ENCODE data around the gene SLC25A22.

The SLC25A22 gene

GRCh38 chr11:832529-833113 is 34.5 kb upstream of the SLC25A22 start, which contains the start of gene CD151:
TSS of gene CD151 (plus strand) at chr11:832952. CDS start at chr11:836070, 3,118 bp downstream.
- peak within 1 kb of the TSS; percentile 80 for H3K4me3 ChIP-seq (ENCODE audit: low read depth, low read length)
- H3K9me3 ChIP-seq (ENCODE audit: insufficient read depth, low read depth, low read length) = peaks cover 5% of the 10 kb centered on the region
- H3K4ac ChIP-seq (ENCODE audit: low read depth, low read length) = peak within 1 kb of the TSS; percentile 70
- peak within 1 kb of the TSS; percentile 79 for H3K4me2 ChIP-seq (ENCODE audit: low read length)
- H3K14ac ChIP-seq (ENCODE audit: low read length) = peak within 1 kb of the TSS; percentile 86
- peak within 1 kb of the TSS; percentile 86 for H3K9ac ChIP-seq (ENCODE audit: low read length)
- peaks cover 15% of the 10 kb centered on the region for H3K79me1 ChIP-seq (ENCODE audit: low read length)
- H2AFZ ChIP-seq (ENCODE audit: insufficient read depth, low read length, poor library complexity) = peak within 1 kb of the TSS; percentile 56
- H3K4me1 ChIP-seq (ENCODE audit: control insufficient read depth in 1 of 2, insufficient read depth in 2 of 2, low read length in 2 of 2) = peaks cover 48 to 49% of the 10 kb centered on the region in 2 experiments
- peaks cover 27% of the 10 kb centered on the region for H3K27me3 ChIP-seq (ENCODE audit: insufficient read depth, low read length)
- peak within 1 kb of the TSS; percentile 76 for H4K12ac ChIP-seq (ENCODE audit: low read depth, low read length)
- H3K18ac ChIP-seq (ENCODE audit: low read length) = peak within 1 kb of the TSS; percentile 72
- peak within 1 kb of the TSS; percentile 81 for H4K8ac ChIP-seq (ENCODE audit: low read depth, low read length)
- H2BK12ac ChIP-seq (ENCODE audit: low read length) = peak within 1 kb of the TSS; percentile 63
- peak; percentile 61 to 74 for DNase-seq
- H4K91ac ChIP-seq (ENCODE audit: low read depth, low read length) = peak within 1 kb of the TSS; percentile 83
- peaks cover 12% of the 10 kb centered on the region for H3K79me2 ChIP-seq (ENCODE audit: control insufficient read depth, insufficient read depth, low read length, poor library complexity)
- no peak within 1 kb of the TSS for H3K23ac ChIP-seq (ENCODE audit: low read length)
- H2BK5ac ChIP-seq (ENCODE audit: low read depth, low read length, poor library complexity) = peak within 1 kb of the TSS; percentile 73
- H3K27ac ChIP-seq (ENCODE audit: low read depth, low read length) = peak within 1 kb of the TSS; percentile 52
- peaks cover 20 to 22% of the 10 kb centered on the region in 2 experiments for H3K36me3 ChIP-seq (ENCODE audit: control insufficient read depth in 1 of 2, insufficient read depth in 2 of 2, low read length in 2 of 2)
- no CpG with 5 or more reads among the region's 67 CpGs for WGBS (ENCODE audit: extremely low coverage, insufficient coverage, insufficient read length)
- peak within 1 kb of the TSS; percentile 81 for H2AK5ac ChIP-seq (ENCODE audit: low read length)
- H2BK120ac ChIP-seq (ENCODE audit: insufficient read depth, low read length, poor library complexity) = peak within 1 kb of the TSS; percentile 86

- H2BK5ac ChIP-seq (ENCODE audit: low read depth, low read length, poor library complexity) = no peak overlapping the region
- peak overlapping the region; percentile 35 for H2BK120ac ChIP-seq (ENCODE audit: insufficient read depth, low read length, poor library complexity)
Measured at GRCh38 chr11:831961-832528, 34.0 kb upstream of the SLC25A22 start.

GRCh38 chr11:831118-831864 is 33.2 kb upstream of the SLC25A22 start:
- peaks cover 52 to 57% of the 10 kb centered on the region in 2 experiments for H3K4me1 ChIP-seq (ENCODE audit: control insufficient read depth in 1 of 2, insufficient read depth in 2 of 2, low read length in 2 of 2)
- peaks cover 33% of the 10 kb centered on the region for H3K27me3 ChIP-seq (ENCODE audit: insufficient read depth, low read length)
- H3K4me3 ChIP-seq (ENCODE audit: low read depth, low read length) = no peak overlapping the region
- WGBS (ENCODE audit: extremely low coverage, insufficient coverage, insufficient read length) = no CpG with 5 or more reads among the region's 31 CpGs
- no peak for DNase-seq
- peaks cover 23% of the 10 kb centered on the region for H3K79me1 ChIP-seq (ENCODE audit: low read length)
- H3K4me2 ChIP-seq (ENCODE audit: low read length) = no peak overlapping the region
- peaks cover 12% of the 10 kb centered on the region for H3K79me2 ChIP-seq (ENCODE audit: control insufficient read depth, insufficient read depth, low read length, poor library complexity)
- no peak overlapping the region for H2AK5ac ChIP-seq (ENCODE audit: low read length)
- H2BK120ac ChIP-seq (ENCODE audit: insufficient read depth, low read length, poor library complexity) = no peak overlapping the region
- H3K27ac ChIP-seq (ENCODE audit: low read depth, low read length) = no peak overlapping the region
- H4K12ac ChIP-seq (ENCODE audit: low read depth, low read length) = no peak overlapping the region
- H3K4ac ChIP-seq (ENCODE audit: low read depth, low read length) = no peak overlapping the region
- H3K9ac ChIP-seq (ENCODE audit: low read length) = no peak overlapping the region
- H3K36me3 ChIP-seq (ENCODE audit: control insufficient read depth in 1 of 2, insufficient read depth in 2 of 2, low read length in 2 of 2) = peaks cover 7 to 9% of the 10 kb centered on the region in 2 experiments
- no peak overlapping the region for H3K14ac ChIP-seq (ENCODE audit: low read length)
- H3K23ac ChIP-seq (ENCODE audit: low read length) = no peak overlapping the region
- H3K9me3 ChIP-seq (ENCODE audit: insufficient read depth, low read depth, low read length) = peaks cover 5% of the 10 kb centered on the region
- H4K8ac ChIP-seq (ENCODE audit: low read depth, low read length) = no peak overlapping the region
- H2BK5ac ChIP-seq (ENCODE audit: low read depth, low read length, poor library complexity) = no peak overlapping the region
- H4K91ac ChIP-seq (ENCODE audit: low read depth, low read length) = no peak overlapping the region
- H3K18ac ChIP-seq (ENCODE audit: low read length) = no peak overlapping the region
- H2BK12ac ChIP-seq (ENCODE audit: low read length) = no peak overlapping the region
- H2AFZ ChIP-seq (ENCODE audit: insufficient read depth, low read length, poor library complexity) = no peak overlapping the region

More at GRCh38 chr11:831961-832528, 34.0 kb upstream of the SLC25A22 start:
- Histone ChIP-seq H3K27ac (ENCODE audit: low read depth, low read length) (no peak overlapping the region), H4K91ac (ENCODE audit: low read depth, low read length) (peak overlapping the region; percentile 83), H3K18ac (ENCODE audit: low read length) (peak overlapping the region; percentile 67), H3K27me3 (ENCODE audit: insufficient read depth, low read length) (peaks cover 32% of the 10 kb centered on the region), H3K9ac (ENCODE audit: low read length) (no peak overlapping the region), H2AFZ (ENCODE audit: insufficient read depth, low read length, poor library complexity) (peak overlapping the region; percentile 19), H3K79me1 (ENCODE audit: low read length) (peaks cover 20% of the 10 kb centered on the region), H3K4me2 (ENCODE audit: low read length) (peak overlapping the region; percentile 79), H3K36me3 (ENCODE audit: control insufficient read depth in 1 of 2, insufficient read depth in 2 of 2, low read length in 2 of 2) (peaks cover 14 to 16% of the 10 kb centered on the region in 2 experiments), H2AK5ac (ENCODE audit: low read length) (peak overlapping the region; percentile 77), H3K79me2 (ENCODE audit: control insufficient read depth, insufficient read depth, low read length, poor library complexity) (peaks cover 12% of the 10 kb centered on the region), H3K4me1 (ENCODE audit: control insufficient read depth in 1 of 2, insufficient read depth in 2 of 2, low read length in 2 of 2) (peaks cover 52 to 54% of the 10 kb centered on the region in 2 experiments), H3K23ac (ENCODE audit: low read length) (no peak overlapping the region), H3K4ac (ENCODE audit: low read depth, low read length) (peak overlapping the region; percentile 30), H3K9me3 (ENCODE audit: insufficient read depth, low read depth, low read length) (peaks cover 5% of the 10 kb centered on the region), H3K14ac (ENCODE audit: low read length) (peak overlapping the region; percentile 85), H2BK12ac (ENCODE audit: low read length) (peak overlapping the region; percentile 63), H4K8ac (ENCODE audit: low read depth, low read length) (peak overlapping the region; percentile 81), H3K4me3 (ENCODE audit: low read depth, low read length) (peak overlapping the region; percentile 71), H4K12ac (ENCODE audit: low read depth, low read length) (peak overlapping the region; percentile 67)
- WGBS (ENCODE audit: extremely low coverage, insufficient coverage, insufficient read length) = no CpG with 5 or more reads among the region's 23 CpGs
- DNase-seq = no peak

- Histone ChIP-seq H3K4me1 (ENCODE audit: control insufficient read depth in 1 of 2, insufficient read depth in 2 of 2, low read length in 2 of 2) (peaks cover 52 to 57% of the 10 kb centered on the region in 2 experiments), H4K91ac (ENCODE audit: low read depth, low read length) (no peak overlapping the region), H3K4me2 (ENCODE audit: low read length) (peak overlapping the region; percentile 67), H3K79me1 (ENCODE audit: low read length) (peaks cover 23% of the 10 kb centered on the region), H3K79me2 (ENCODE audit: control insufficient read depth, insufficient read depth, low read length, poor library complexity) (peaks cover 12% of the 10 kb centered on the region), H2AFZ (ENCODE audit: insufficient read depth, low read length, poor library complexity) (peak overlapping the region; percentile 35), H3K27me3 (ENCODE audit: insufficient read depth, low read length) (peaks cover 33% of the 10 kb centered on the region), H2AK5ac (ENCODE audit: low read length) (no peak overlapping the region), H3K4me3 (ENCODE audit: low read depth, low read length) (no peak overlapping the region), H4K12ac (ENCODE audit: low read depth, low read length) (no peak overlapping the region), H3K9me3 (ENCODE audit: insufficient read depth, low read depth, low read length) (peaks cover 5% of the 10 kb centered on the region), H2BK5ac (ENCODE audit: low read depth, low read length, poor library complexity) (no peak overlapping the region), H3K9ac (ENCODE audit: low read length) (no peak overlapping the region), H3K27ac (ENCODE audit: low read depth, low read length) (no peak overlapping the region), H3K36me3 (ENCODE audit: control insufficient read depth in 1 of 2, insufficient read depth in 2 of 2, low read length in 2 of 2) (peaks cover 2 to 4% of the 10 kb centered on the region in 2 experiments), H2BK120ac (ENCODE audit: insufficient read depth, low read length, poor library complexity) (no peak overlapping the region), H4K8ac (ENCODE audit: low read depth, low read length) (peak overlapping the region; percentile 28), H3K23ac (ENCODE audit: low read length) (no peak overlapping the region), H2BK12ac (ENCODE audit: low read length) (no peak overlapping the region), H3K4ac (ENCODE audit: low read depth, low read length) (no peak overlapping the region), H3K18ac (ENCODE audit: low read length) (no peak overlapping the region), H3K14ac (ENCODE audit: low read length) (no peak overlapping the region)
- peak in 1 of 2 donors; percentile 65 for DNase-seq
- WGBS (ENCODE audit: extremely low coverage, insufficient coverage, insufficient read length) = no CpG with 5 or more reads among the region's 78 CpGs
Measured at GRCh38 chr11:830295-831117, 32.4 kb upstream of the SLC25A22 start.

Measured in trophoblast cell (in vitro differentiated cells and primary cell).